Activated CD8-positive, alpha-beta memory T cell treated with anti-CD3 and anti-CD28 coated beads for 48 hours (primary cell): ENCODE measurements around the gene PRR5L.
"Not testable (repeated sequence)": the region's sequence is repeated elsewhere in the genome, so short reads cannot be mapped to it uniquely, and the experiment has no call there.

ENCODE experiments used
- DNase-seq, 3 experiments: peaks; one replicate each; pipeline ENCODE4 v3.0.0-alpha.2; 2020; ENCODE audit warnings: low read depth in 2 of 3, low spot score in 2 of 3

The PRR5L gene

GRCh38 chr11:36492724-36493304 lies 196.7 kb downstream of the PRR5L start:
- no peak for DNase-seq

- DNase-seq: no peak
Observed at GRCh38 chr11:36493332-36493731, 197.2 kb downstream of the PRR5L start.

GRCh38 chr11:36498721-36499120 lies 202.6 kb downstream of the PRR5L start:
- DNase-seq: no peak

GRCh38 chr11:36499315-36499714 lies 203.2 kb downstream of the PRR5L start:
- no peak for DNase-seq

GRCh38 chr11:36500315-36500721 lies 204.2 kb downstream of the PRR5L start:
- DNase-seq: no peak

GRCh38 chr11:36501236-36501635 lies 205.1 kb downstream of the PRR5L start:
- no peak for DNase-seq

- DNase-seq: no peak
Observed at GRCh38 chr11:36507824-36508489, 211.9 kb downstream of the PRR5L start.

GRCh38 chr11:36508743-36509142 lies 212.7 kb downstream of the PRR5L start:
- no peak for DNase-seq

- DNase-seq: no peak
Observed at GRCh38 chr11:36509201-36509639, 213.1 kb downstream of the PRR5L start.

GRCh38 chr11:36509694-36510593 lies 213.9 kb downstream of the PRR5L start, which contains the start of gene TRAF6:
Gene TRAF6 (minus strand): TSS chr11:36510272. CDS start chr11:36501515, 8,757 bp downstream.
- peak; percentile 76 to 94 (median 91) for DNase-seq

GRCh38 chr11:36510594-36510942 lies 214.5 kb downstream of the PRR5L start:
- no peak for DNase-seq

- DNase-seq: not testable (repeated sequence)
Observed at GRCh38 chr11:36511062-36511461, 215.0 kb downstream of the PRR5L start.

- no peak for DNase-seq
Observed at GRCh38 chr11:36512016-36512415, 215.9 kb downstream of the PRR5L start.

GRCh38 chr11:36513965-36514364 lies 217.9 kb downstream of the PRR5L start:
- no peak for DNase-seq
